Measurements from ENCODE around the gene IQCF2. TPM values are rescaled to one million over a fixed set of nuclear protein-coding genes. Genes with fewer than 3 reads are reported as not detected.

IQCF2 gene
- total and polyA plus RNA-seq, 9 of the 15 experiments (the other 6 are each of a cell fraction or from before 2014, with no cell fraction given): not detected

- CTCF ChIA-PET (ENCODE audit: low intra/inter-chr PET ratio): no interaction called here
- no peak within 1 kb of the TSS for H3K4me2 ChIP-seq (ENCODE audit: insufficient read depth, low read length)
These were observed 14.1 kb downstream of the IQCF2 start, which contains the start of gene IQCF5 for GRCh38 chr3:51875501-51875900. IQCF5 (minus strand) TSS chr3:51875601; CDS start chr3:51875531, 70 bp downstream.

More at GRCh38 chr3:51875501-51875900, 14.1 kb downstream of the IQCF2 start, which contains the start of gene IQCF5:
- DNase-seq (ENCODE audit: extremely low read depth in 1 of 4, low spot score in 3 of 4) (no peak), ATAC-seq (no peak), FAIRE-seq (no peak)
- POLR2A ChIA-PET: no interaction called here
- Histone ChIP-seq H2AFZ (ENCODE audit: low read depth, low read length) (no peak within 1 kb of the TSS), H4K20me1 (replicated peaks; ENCODE audit: control insufficient read depth, insufficient read depth, low read length) (no peaks in the 10 kb centered on the region), H3K27me3 (ENCODE audit: control insufficient read depth in 2 of 2, insufficient read depth in 2 of 2, low read length in 2 of 2) (peaks cover 0 to 10% of the 10 kb centered on the region in 2 experiments; a peak in 2 of 5 replicates), H3K79me2 (ENCODE audit: control insufficient read depth, insufficient read depth, low read length) (no peaks in the 10 kb centered on the region), H3K36me3 (ENCODE audit: control insufficient read depth, insufficient read depth, low read length) (no peaks in the 10 kb centered on the region), H3K27ac (ENCODE audit: extremely low read depth, low read depth, low read length) (no peak within 1 kb of the TSS), H3K9me3 (replicated peaks; ENCODE audit: control insufficient read depth, insufficient read depth, low read depth, low read length) (no peaks in the 10 kb centered on the region), H3K4me1 (replicated peaks in 1 of 2; ENCODE audit: control insufficient read depth in 2 of 2, insufficient read depth in 2 of 2, low read length in 2 of 2) (no peaks in the 10 kb centered on the region), H3K9ac (ENCODE audit: insufficient read depth in 1 of 2, low read depth in 2 of 2, low read length in 2 of 2) (no peak within 1 kb of the TSS), H3K4me3 (no peak within 1 kb of the TSS), H3K9me1 (ENCODE audit: control insufficient read depth, insufficient read depth, low read length) (no peaks in the 10 kb centered on the region)
- in situ Hi-C loops (cut with MboI): no loop called here
- TF ChIP-seq ZFP36 (IDR thresholded peaks at IDR 0.05; ENCODE audit: low read depth, low read length, partially characterized antibody): no peak
- TF ChIP-seq BDP1 (IDR thresholded peaks at IDR 0.05; ENCODE audit: insufficient read depth, insufficient read length): no peak
- no peak for TF ChIP-seq HDGF (IDR thresholded peaks at IDR 0.05)
- no peak for TF ChIP-seq CSDE1 (IDR thresholded peaks at IDR 0.05)
- TF ChIP-seq PTBP1 (IDR thresholded peaks at IDR 0.05; ENCODE audit: low read depth, low read length): no peak
- no peak for TF ChIP-seq ZBTB8A (IDR thresholded peaks at IDR 0.05; ENCODE audit: partially characterized antibody)
- no peak for TF ChIP-seq ZNF398 (CRISPR knock-in tag; IDR thresholded peaks at IDR 0.05)
- TF ChIP-seq NFYB (IDR thresholded peaks at IDR 0.05; ENCODE audit: extremely low read depth, insufficient read length): no peak
- no peak for TF ChIP-seq ZC3H8 (IDR thresholded peaks at IDR 0.05)
- TF ChIP-seq SMARCC2 (IDR thresholded peaks at IDR 0.05; ENCODE audit: low read depth): no peak
- TF ChIP-seq ZKSCAN1 (IDR thresholded peaks at IDR 0.05; ENCODE audit: low read depth, low read length): no peak
- no peak for TF ChIP-seq SIN3A (IDR thresholded peaks at IDR 0.05; ENCODE audit: borderline replicate concordance in 2 of 2, control insufficient read depth in 1 of 2, low read depth in 2 of 2, low read length in 2 of 2)
- no peak for TF ChIP-seq CLOCK (CRISPR knock-in tag; IDR thresholded peaks at IDR 0.05; ENCODE audit: borderline replicate concordance)
- no TSS peak for BruUV-seq (replicated peaks)
- intact Hi-C loops (cut with micrococcal nuclease): no loop called here
- 0% methylated on average over 4 of the region's 4 CpGs for WGBS (ENCODE audit: insufficient coverage, low coverage, missing lambda C conversion rate)

Measured in K562 (cell line).